Trophoblast cell (in vitro differentiated cells and primary cell): ENCODE results near the gene DIAPH2.

Experiments
- DNase-seq, 2 donors: peaks; one replicate each; pipeline ENCODE4 v3.0.0-alpha.2; 2016
- H2AFZ ChIP-seq: 2 replicates; pipeline ENCODE4 v1.6.1; 2013; ENCODE audit warnings: low read length, moderate library complexity, mild to moderate bottlenecking; ENCODE audit not compliant: insufficient read depth, poor library complexity
- H2AK5ac ChIP-seq: 2 replicates; pipeline ENCODE4 v1.6.1; 2013; ENCODE audit warnings: mild to moderate bottlenecking, low read length
- H2BK120ac ChIP-seq: 2 replicates; pipeline ENCODE4 v1.6.1; 2013; ENCODE audit warnings: low read length, mild to moderate bottlenecking, moderate library complexity; ENCODE audit not compliant: insufficient read depth, poor library complexity
- H2BK12ac ChIP-seq: 2 replicates; pipeline ENCODE4 v1.6.1; 2013; ENCODE audit warnings: mild to moderate bottlenecking, low read length, moderate library complexity
- H2BK5ac ChIP-seq: 2 replicates; pipeline ENCODE4 v1.6.1; 2013; ENCODE audit warnings: low read length, low read depth, moderate library complexity, mild to moderate bottlenecking; ENCODE audit not compliant: poor library complexity
- H3K14ac ChIP-seq: 2 replicates; pipeline ENCODE4 v1.6.1; 2013; ENCODE audit warnings: mild to moderate bottlenecking, low read length
- H3K18ac ChIP-seq: 2 replicates; pipeline ENCODE4 v1.6.1; 2013; ENCODE audit warnings: mild to moderate bottlenecking, low read length
- H3K23ac ChIP-seq: 2 replicates; pipeline ENCODE4 v1.6.1; 2013; ENCODE audit warnings: low read length
- H3K27ac ChIP-seq: 2 replicates; pipeline ENCODE4 v1.5.1; 2013; ENCODE audit warnings: low read depth, mild to moderate bottlenecking, inconsistent platforms, low read length, moderate library complexity
- H3K27me3 ChIP-seq: 2 replicates; pipeline ENCODE4 v1.6.1; 2013; ENCODE audit warnings: inconsistent platforms, mild to moderate bottlenecking, low read length, moderate library complexity; ENCODE audit not compliant: insufficient read depth
- H3K36me3 ChIP-seq, 2 experiments: 1 replicate in 1 of 2; 2 replicates in 1 of 2; pipeline ENCODE4 v1.6.1; 2013; ENCODE audit warnings: low read length in 2 of 2, mild to moderate bottlenecking in 2 of 2, moderate library complexity in 1 of 2; ENCODE audit not compliant: insufficient read depth in 2 of 2, control insufficient read depth in 1 of 2
- H3K4ac ChIP-seq: 2 replicates; pipeline ENCODE4 v1.6.1; 2013; ENCODE audit warnings: low read depth, mild to moderate bottlenecking, low read length, moderate library complexity
- H3K4me1 ChIP-seq, 2 experiments: 1 replicate in 1 of 2; 2 replicates in 1 of 2; pipeline ENCODE4 v1.6.1; 2013; ENCODE audit warnings: low read length in 2 of 2, mild to moderate bottlenecking in 2 of 2, moderate library complexity in 1 of 2; ENCODE audit not compliant: insufficient read depth in 2 of 2, control insufficient read depth in 1 of 2
- H3K4me2 ChIP-seq: 2 replicates; pipeline ENCODE4 v1.6.1; 2013; ENCODE audit warnings: inconsistent platforms, mild to moderate bottlenecking, low read length, moderate library complexity
- H3K4me3 ChIP-seq: 2 replicates; pipeline ENCODE4 v1.5.1; 2013; ENCODE audit warnings: mild to moderate bottlenecking, low read depth, low read length, inconsistent platforms
- H3K79me1 ChIP-seq: one replicate; pipeline ENCODE4 v1.6.1; 2013; ENCODE audit warnings: low read length
- H3K79me2 ChIP-seq: 2 replicates; pipeline ENCODE4 v1.6.1; 2013; ENCODE audit warnings: low read length, mild to moderate bottlenecking; ENCODE audit not compliant: control insufficient read depth, insufficient read depth, poor library complexity
- H3K9ac ChIP-seq: 2 replicates; pipeline ENCODE4 v1.6.1; 2013; ENCODE audit warnings: mild to moderate bottlenecking, low read length
- H3K9me3 ChIP-seq: 2 replicates; pipeline ENCODE4 v1.6.1; 2013; ENCODE audit warnings: low read depth, mild to moderate bottlenecking, control low read depth, inconsistent platforms, low read length; ENCODE audit not compliant: insufficient read depth
- H4K12ac ChIP-seq: 2 replicates; pipeline ENCODE4 v1.6.1; 2013; ENCODE audit warnings: low read depth, mild to moderate bottlenecking, low read length, moderate library complexity
- H4K8ac ChIP-seq: 2 replicates; pipeline ENCODE4 v1.6.1; 2013; ENCODE audit warnings: low read depth, mild to moderate bottlenecking, low read length, moderate library complexity
- H4K91ac ChIP-seq: one replicate; pipeline ENCODE4 v1.6.1; 2013; ENCODE audit warnings: low read depth, mild to moderate bottlenecking, low read length, moderate library complexity
- WGBS: extraction: QIAGEN DNeasy Blood & Tissue Kit; methylation state at CpG from one replicate; pipeline ENCODE4 v1.1.7; 2013; ENCODE audit warnings: missing lambda C conversion rate; ENCODE audit not compliant: insufficient read length, insufficient coverage; ENCODE audit errors: extremely low coverage; 5-methylcytosine and 5-hydroxymethylcytosine counted together

Gene DIAPH2

GRCh38 chrX:97602465-97603258 lies 918.0 kb downstream of the DIAPH2 start:
- WGBS: no CpG with 5 or more reads among the region's 3 CpGs
- H3K9ac ChIP-seq: no peak overlapping the region
- no peaks in the 10 kb centered on the region for H3K27me3 ChIP-seq
- H4K91ac ChIP-seq: no peak overlapping the region
- no peak overlapping the region for H3K4ac ChIP-seq
- H2BK120ac ChIP-seq: no peak overlapping the region
- H4K12ac ChIP-seq: no peak overlapping the region
- DNase-seq: no peak
- H2BK5ac ChIP-seq: no peak overlapping the region
- H3K23ac ChIP-seq: no peak overlapping the region
- no peak overlapping the region for H3K14ac ChIP-seq
- no peaks in the 10 kb centered on the region for H3K79me1 ChIP-seq
- H3K4me3 ChIP-seq: no peak overlapping the region
- no peak overlapping the region for H2BK12ac ChIP-seq
- H3K4me2 ChIP-seq: no peak overlapping the region
- H2AFZ ChIP-seq: no peak overlapping the region
- H4K8ac ChIP-seq: no peak overlapping the region
- no peaks in the 10 kb centered on the region for H3K9me3 ChIP-seq
- no peaks in the 10 kb centered on the region for H3K4me1 ChIP-seq
- H3K36me3 ChIP-seq: no peaks in the 10 kb centered on the region
- H2AK5ac ChIP-seq: no peak overlapping the region
- H3K27ac ChIP-seq: no peak overlapping the region
- H3K18ac ChIP-seq: no peak overlapping the region
- H3K79me2 ChIP-seq: no peaks in the 10 kb centered on the region

GRCh38 chrX:97605271-97605670 lies 920.6 kb downstream of the DIAPH2 start:
- no peak overlapping the region for H3K23ac ChIP-seq
- H3K4ac ChIP-seq: no peak overlapping the region
- DNase-seq: no peak
- no peak overlapping the region for H3K18ac ChIP-seq
- no peaks in the 10 kb centered on the region for H3K36me3 ChIP-seq
- no peak overlapping the region for H2BK120ac ChIP-seq
- H3K9me3 ChIP-seq: no peaks in the 10 kb centered on the region
- H3K4me3 ChIP-seq: no peak overlapping the region
- H3K27me3 ChIP-seq: no peaks in the 10 kb centered on the region
- WGBS: no CpG with 5 or more reads among the region's 3 CpGs
- H3K27ac ChIP-seq: no peak overlapping the region
- no peak overlapping the region for H2BK5ac ChIP-seq
- H3K4me2 ChIP-seq: no peak overlapping the region
- H4K12ac ChIP-seq: no peak overlapping the region
- no peak overlapping the region for H2AK5ac ChIP-seq
- H3K79me1 ChIP-seq: no peaks in the 10 kb centered on the region
- H4K8ac ChIP-seq: no peak overlapping the region
- no peak overlapping the region for H4K91ac ChIP-seq
- H2AFZ ChIP-seq: no peak overlapping the region
- H2BK12ac ChIP-seq: no peak overlapping the region
- no peak overlapping the region for H3K14ac ChIP-seq
- H3K9ac ChIP-seq: no peak overlapping the region
- no peaks in the 10 kb centered on the region for H3K79me2 ChIP-seq
- H3K4me1 ChIP-seq: no peaks in the 10 kb centered on the region

- Histone ChIP-seq H3K14ac (no peak overlapping the region), H3K27me3 (no peaks in the 10 kb centered on the region), H2BK120ac (no peak overlapping the region), H4K91ac (no peak overlapping the region), H3K79me1 (no peaks in the 10 kb centered on the region), H3K4ac (no peak overlapping the region), H3K27ac (no peak overlapping the region), H4K12ac (no peak overlapping the region), H2BK5ac (no peak overlapping the region), H3K36me3 (no peaks in the 10 kb centered on the region), H3K4me2 (no peak overlapping the region), H3K18ac (no peak overlapping the region), H3K79me2 (no peaks in the 10 kb centered on the region), H2AK5ac (no peak overlapping the region), H2BK12ac (no peak overlapping the region), H2AFZ (no peak overlapping the region), H3K9ac (no peak overlapping the region), H3K9me3 (no peaks in the 10 kb centered on the region), H4K8ac (no peak overlapping the region), H3K4me1 (no peaks in the 10 kb centered on the region), H3K4me3 (no peak overlapping the region), H3K23ac (no peak overlapping the region)
- no CpG with 5 or more reads among the region's 1 CpG for WGBS
- no peak for DNase-seq
Observed at GRCh38 chrX:97609357-97609756, 924.7 kb downstream of the DIAPH2 start.

GRCh38 chrX:97609938-97610337 lies 925.3 kb downstream of the DIAPH2 start:
- no peaks in the 10 kb centered on the region for H3K4me1 ChIP-seq
- no peak overlapping the region for H2BK5ac ChIP-seq
- no peak overlapping the region for H4K91ac ChIP-seq
- no peak overlapping the region for H3K9ac ChIP-seq
- no peak overlapping the region for H4K8ac ChIP-seq
- WGBS: no CpG with 5 or more reads among the region's 1 CpG
- no peak overlapping the region for H4K12ac ChIP-seq
- no peak overlapping the region for H2AFZ ChIP-seq
- no peaks in the 10 kb centered on the region for H3K9me3 ChIP-seq
- no peaks in the 10 kb centered on the region for H3K79me1 ChIP-seq
- no peak overlapping the region for H3K27ac ChIP-seq
- H3K4ac ChIP-seq: no peak overlapping the region
- no peak overlapping the region for H3K14ac ChIP-seq
- no peak overlapping the region for H3K18ac ChIP-seq
- no peak overlapping the region for H2BK120ac ChIP-seq
- no peak overlapping the region for H3K23ac ChIP-seq
- no peak overlapping the region for H3K4me3 ChIP-seq
- H3K4me2 ChIP-seq: no peak overlapping the region
- no peak overlapping the region for H2BK12ac ChIP-seq
- no peak for DNase-seq
- no peaks in the 10 kb centered on the region for H3K36me3 ChIP-seq
- no peaks in the 10 kb centered on the region for H3K27me3 ChIP-seq
- no peaks in the 10 kb centered on the region for H3K79me2 ChIP-seq
- H2AK5ac ChIP-seq: no peak overlapping the region
